Activated T-cell treated with anti-CD3 and anti-CD28 coated beads, Interleukin-2, amount 50 U/mL, for 72 hours (primary cell): ENCODE results near the gene TRDMT1. TPM values are rescaled to one million over a fixed set of nuclear protein-coding genes. Genes with fewer than 3 reads are reported as not detected.

ENCODE experiments used
- ATAC-seq, 2 donors: fragments of 150-1000 bp; cut with Tn5 transposase; replicated peaks in 1 of 2; 2 replicates each; pipeline ENCODE4 v1.10.0; 2021; ENCODE audit warnings: moderate library complexity in 2 of 2, mild to moderate bottlenecking in 1 of 2
- DNase-seq, 2 donors: peaks; one replicate each; pipeline ENCODE4 v3.0.0; 2021 to 2022; ENCODE audit warnings: mixed read lengths in 1 of 2
- H3K27ac Mint-ChIP-seq: one replicate; pipeline ENCODE4 v1.8.0; 2022; ENCODE audit warnings: mild to moderate bottlenecking, moderate library complexity, mixed read lengths
- H3K27me3 Mint-ChIP-seq: one replicate; pipeline ENCODE4 v1.8.0; 2022; ENCODE audit warnings: low read depth, mixed read lengths
- H3K36me3 Mint-ChIP-seq, 2 donors: one replicate each; pipeline ENCODE4 v1.8.0; 2022; ENCODE audit warnings: mixed read lengths in 2 of 2, mild to moderate bottlenecking in 1 of 2; ENCODE audit not compliant: insufficient read depth in 2 of 2
- H3K4me1 Mint-ChIP-seq: one replicate; pipeline ENCODE4 v1.8.0; 2022; ENCODE audit warnings: low read depth, mixed read lengths
- H3K4me3 Mint-ChIP-seq, 2 donors: one replicate each; pipeline ENCODE4 v1.8.0; 2022; ENCODE audit warnings: mild to moderate bottlenecking in 2 of 2, mixed read lengths in 2 of 2, moderate library complexity in 2 of 2
- H3K9me3 Mint-ChIP-seq, 2 donors: one replicate each; pipeline ENCODE4 v1.8.0; 2022; ENCODE audit warnings: mixed read lengths in 2 of 2
- total RNA-seq, 2 donors: library from RNA; stranded (reverse); gene quantifications; one replicate each; pipeline ENCODE4 v1.2.3, GENCODE V29; 2022

TRDMT1 gene
- total RNA-seq, 2 donors from 2014 or later, result 5.5 to 8.7 TPM

- DNase-seq (no peak), ATAC-seq (no peak)
- Mint-ChIP-seq H3K4me3 (no peak overlapping the region), H3K27ac (no peak overlapping the region), H3K27me3 (no peaks in the 10 kb centered on the region), H3K4me1 (peaks cover 29% of the 10 kb centered on the region), H3K36me3 (peaks cover 0 to 3% of the 10 kb centered on the region in 2 donors), H3K9me3 (no peaks in the 10 kb centered on the region)
Observed at GRCh38 chr10:17147884-17148489, 53.5 kb downstream of the TRDMT1 start.

- no peak overlapping the region for H3K27ac Mint-ChIP-seq
- H3K36me3 Mint-ChIP-seq, result peaks cover 0 to 3% of the 10 kb centered on the region in 2 donors
- H3K9me3 Mint-ChIP-seq, result no peaks in the 10 kb centered on the region
- no peak overlapping the region for H3K4me3 Mint-ChIP-seq
- no peaks in the 10 kb centered on the region for H3K27me3 Mint-ChIP-seq
- DNase-seq (no peak), ATAC-seq (no peak)
- peaks cover 30% of the 10 kb centered on the region for H3K4me1 Mint-ChIP-seq
Observed at GRCh38 chr10:17146892-17147291, 54.6 kb downstream of the TRDMT1 start.

GRCh38 chr10:17145239-17145638 is 56.2 kb downstream of the TRDMT1 start:
- peak overlapping the region; percentile 94 for H3K27ac Mint-ChIP-seq
- H3K4me3 Mint-ChIP-seq, result peak overlapping the region in 1 of 2 donors; percentile 28
- ATAC-seq, result peak; percentile 77 to 78
- no peaks in the 10 kb centered on the region for H3K27me3 Mint-ChIP-seq
- H3K9me3 Mint-ChIP-seq, result peaks cover 0 to 3% of the 10 kb centered on the region in 2 donors
- peaks cover 2 to 7% of the 10 kb centered on the region in 2 donors for H3K36me3 Mint-ChIP-seq
- H3K4me1 Mint-ChIP-seq, result peaks cover 37% of the 10 kb centered on the region
- no peak for DNase-seq

GRCh38 chr10:17144757-17145156 is 56.7 kb downstream of the TRDMT1 start:
- Mint-ChIP-seq H3K27me3 (no peaks in the 10 kb centered on the region), H3K4me1 (peaks cover 37% of the 10 kb centered on the region), H3K36me3 (peaks cover 2 to 7% of the 10 kb centered on the region in 2 donors), H3K4me3 (peak overlapping the region in 1 of 2 donors; percentile 28), H3K9me3 (peaks cover 0 to 3% of the 10 kb centered on the region in 2 donors), H3K27ac (peak overlapping the region; percentile 94)
- DNase-seq (peak; percentile 68 to 70), ATAC-seq (peak; percentile 86 to 88)

- Mint-ChIP-seq H3K27me3 (no peaks in the 10 kb centered on the region), H3K4me1 (peaks cover 37% of the 10 kb centered on the region), H3K27ac (peak overlapping the region; percentile 86), H3K9me3 (peaks cover 0 to 3% of the 10 kb centered on the region in 2 donors), H3K36me3 (peaks cover 2 to 7% of the 10 kb centered on the region in 2 donors), H3K4me3 (no peak overlapping the region)
- ATAC-seq (no peak), DNase-seq (no peak)
Observed at GRCh38 chr10:17144032-17144431, 57.4 kb downstream of the TRDMT1 start.

- ATAC-seq, result peak in 1 of 2 donors; percentile 5
- peaks cover 2 to 7% of the 10 kb centered on the region in 2 donors for H3K36me3 Mint-ChIP-seq
- no peaks in the 10 kb centered on the region for H3K27me3 Mint-ChIP-seq
- peaks cover 37% of the 10 kb centered on the region for H3K4me1 Mint-ChIP-seq
- H3K4me3 Mint-ChIP-seq, result no peak overlapping the region
- H3K9me3 Mint-ChIP-seq, result peaks cover 0 to 3% of the 10 kb centered on the region in 2 donors
- no peak for DNase-seq
- H3K27ac Mint-ChIP-seq, result no peak overlapping the region
Observed at GRCh38 chr10:17143055-17143690, 58.3 kb downstream of the TRDMT1 start.

GRCh38 chr10:17141504-17142229 is 59.8 kb downstream of the TRDMT1 start:
- H3K4me1 Mint-ChIP-seq, result peaks cover 37% of the 10 kb centered on the region
- peaks cover 0 to 3% of the 10 kb centered on the region in 2 donors for H3K9me3 Mint-ChIP-seq
- DNase-seq (no peak), ATAC-seq (no peak)
- H3K4me3 Mint-ChIP-seq, result no peak overlapping the region
- peaks cover 2 to 7% of the 10 kb centered on the region in 2 donors for H3K36me3 Mint-ChIP-seq
- peak overlapping the region; percentile 54 for H3K27ac Mint-ChIP-seq
- no peaks in the 10 kb centered on the region for H3K27me3 Mint-ChIP-seq

GRCh38 chr10:17140386-17140761 is 61.1 kb downstream of the TRDMT1 start:
- Mint-ChIP-seq H3K4me1 (peaks cover 30% of the 10 kb centered on the region), H3K36me3 (peaks cover 2 to 7% of the 10 kb centered on the region in 2 donors), H3K27me3 (no peaks in the 10 kb centered on the region), H3K9me3 (peaks cover 0 to 3% of the 10 kb centered on the region in 2 donors), H3K27ac (no peak overlapping the region), H3K4me3 (no peak overlapping the region)
- DNase-seq (no peak), ATAC-seq (no peak)

- DNase-seq, result no peak
- peaks cover 2 to 3% of the 10 kb centered on the region in 2 donors for H3K36me3 Mint-ChIP-seq
- H3K4me1 Mint-ChIP-seq, result peaks cover 13% of the 10 kb centered on the region
- H3K4me3 Mint-ChIP-seq, result no peak overlapping the region
- peaks cover 0 to 3% of the 10 kb centered on the region in 2 donors for H3K9me3 Mint-ChIP-seq
- no peak for ATAC-seq
- H3K27ac Mint-ChIP-seq, result no peak overlapping the region
- H3K27me3 Mint-ChIP-seq, result no peaks in the 10 kb centered on the region
Observed at GRCh38 chr10:17138460-17139042, 62.9 kb downstream of the TRDMT1 start.

GRCh38 chr10:17134737-17135260 is 66.7 kb downstream of the TRDMT1 start:
- no peak for DNase-seq
- no peaks in the 10 kb centered on the region for H3K9me3 Mint-ChIP-seq
- no peaks in the 10 kb centered on the region for H3K36me3 Mint-ChIP-seq
- H3K4me1 Mint-ChIP-seq, result no peaks in the 10 kb centered on the region
- ATAC-seq, result no peak
- H3K27ac Mint-ChIP-seq, result no peak overlapping the region
- H3K4me3 Mint-ChIP-seq, result no peak overlapping the region
- H3K27me3 Mint-ChIP-seq, result no peaks in the 10 kb centered on the region

- Mint-ChIP-seq H3K36me3 (no peaks in the 10 kb centered on the region), H3K4me3 (no peak overlapping the region), H3K4me1 (no peaks in the 10 kb centered on the region), H3K27me3 (no peaks in the 10 kb centered on the region), H3K9me3 (no peaks in the 10 kb centered on the region), H3K27ac (no peak overlapping the region)
- DNase-seq (no peak), ATAC-seq (no peak)
Observed at GRCh38 chr10:17134282-17134681, 67.2 kb downstream of the TRDMT1 start.

GRCh38 chr10:17129741-17130140 is 71.7 kb downstream of the TRDMT1 start, which contains the start of gene CUBN:
TSS of gene CUBN (minus strand) at chr10:17129811. CDS start at chr10:17129765, 46 bp downstream.
- H3K27ac Mint-ChIP-seq, result no peak within 1 kb of the TSS

GRCh38 chr10:17128261-17128660 is 73.2 kb downstream of the TRDMT1 start:
- Mint-ChIP-seq H3K4me1 (no peaks in the 10 kb centered on the region), H3K27me3 (no peaks in the 10 kb centered on the region), H3K36me3 (no peaks in the 10 kb centered on the region), H3K4me3 (no peak overlapping the region), H3K27ac (no peak overlapping the region), H3K9me3 (no peaks in the 10 kb centered on the region)
- ATAC-seq, result no peak
- no peak for DNase-seq

More at GRCh38 chr10:17129741-17130140, 71.7 kb downstream of the TRDMT1 start, which contains the start of gene CUBN:
- H3K27me3 Mint-ChIP-seq, result no peaks in the 10 kb centered on the region
- H3K36me3 Mint-ChIP-seq, result no peaks in the 10 kb centered on the region
- H3K4me3 Mint-ChIP-seq, result no peak within 1 kb of the TSS
- H3K9me3 Mint-ChIP-seq, result no peaks in the 10 kb centered on the region
- H3K4me1 Mint-ChIP-seq, result no peaks in the 10 kb centered on the region
- DNase-seq, result no peak
- ATAC-seq, result no peak
